GM18517 (cell line): Measurements from ENCODE around the gene KAT5.
"Not testable (repeated sequence)": the region's sequence is repeated elsewhere in the genome, so short reads cannot be mapped to it uniquely, and the experiment has no call there.

ENCODE experiments used
- ATAC-seq: cut with Tn5 transposase; IDR thresholded peaks from one replicate; pipeline ENCODE4 v1.9.1; 2021; ENCODE audit warnings: mild to moderate bottlenecking, moderate library complexity; ENCODE audit not compliant: unreplicated experiment

Gene KAT5

DNA sequence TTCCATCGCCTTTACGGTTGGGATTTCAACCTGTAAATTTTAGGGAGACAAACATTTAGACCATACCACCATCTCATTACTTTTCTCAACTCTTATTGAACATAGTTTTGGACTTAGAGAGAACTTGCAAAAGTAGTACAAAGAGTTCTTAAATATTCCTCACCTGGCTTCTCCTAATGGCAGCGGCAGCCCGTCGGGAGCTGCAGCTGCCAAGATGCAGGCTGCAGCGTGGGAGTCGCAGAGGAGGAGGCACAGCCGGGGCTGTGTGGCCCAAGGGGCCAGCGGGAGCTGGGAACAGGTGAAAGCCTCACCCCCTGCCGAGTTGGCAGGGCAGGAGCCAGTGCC is 31.6 kb downstream of the KAT5 start:
- ATAC-seq: no peak

DNA sequence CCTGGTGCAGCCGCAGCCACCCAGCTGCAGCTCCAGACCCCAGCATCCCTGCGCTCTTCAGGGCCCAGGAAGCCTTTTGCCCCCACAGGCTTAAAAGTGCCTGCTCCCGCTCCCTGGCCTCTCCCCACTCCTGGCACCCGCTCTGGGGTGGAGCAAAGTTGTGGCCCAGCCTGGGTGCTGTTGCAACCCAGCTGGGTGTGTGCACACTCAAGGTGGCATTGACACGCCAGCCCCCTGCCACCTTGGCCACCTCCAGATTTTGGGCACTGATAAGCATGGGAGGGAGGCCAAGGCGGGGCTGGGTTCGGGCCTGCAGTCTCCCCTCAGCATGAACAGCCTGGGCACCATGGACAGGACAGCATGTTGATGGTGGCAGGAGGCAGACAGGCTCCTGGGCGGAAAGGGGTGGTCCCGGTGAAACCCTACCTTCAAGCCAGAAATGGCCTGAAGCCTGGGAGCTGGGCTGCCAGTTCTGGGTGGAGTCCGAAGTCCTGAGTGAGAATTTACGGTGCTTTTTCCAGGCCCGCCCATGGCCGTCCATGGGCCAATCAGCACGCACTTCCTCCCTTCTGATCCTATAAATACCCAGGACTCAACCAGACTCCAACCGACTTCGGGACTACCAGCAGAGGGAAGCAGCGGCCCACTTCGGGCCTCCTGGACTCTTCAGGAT is 32.1 kb downstream of the KAT5 start:
- ATAC-seq: no peak

- ATAC-seq: no peak
These were observed 32.6 kb downstream of the KAT5 start for GRCh38 chr11:65744699-65745042.

DNA sequence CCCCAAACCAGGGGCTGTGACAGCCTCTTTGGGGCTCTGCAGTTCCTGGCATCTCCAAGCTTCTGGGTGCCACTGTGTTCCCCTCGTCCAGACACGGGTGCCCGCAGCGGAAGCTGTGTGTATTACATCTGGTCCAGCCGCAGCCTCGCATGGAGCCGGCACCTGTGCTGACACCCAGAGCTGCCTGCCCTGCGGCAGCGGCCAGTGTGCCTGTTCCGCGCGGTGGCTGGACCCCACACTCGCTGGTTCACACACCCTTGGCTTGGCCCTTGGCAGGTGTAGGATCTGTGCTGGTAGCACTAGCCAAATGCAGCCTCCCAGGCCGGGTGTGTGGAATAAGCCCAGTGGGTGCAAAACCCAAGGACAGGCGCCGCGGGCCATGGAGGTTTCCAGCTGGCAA is 33.0 kb downstream of the KAT5 start:
- ATAC-seq: no peak

DNA sequence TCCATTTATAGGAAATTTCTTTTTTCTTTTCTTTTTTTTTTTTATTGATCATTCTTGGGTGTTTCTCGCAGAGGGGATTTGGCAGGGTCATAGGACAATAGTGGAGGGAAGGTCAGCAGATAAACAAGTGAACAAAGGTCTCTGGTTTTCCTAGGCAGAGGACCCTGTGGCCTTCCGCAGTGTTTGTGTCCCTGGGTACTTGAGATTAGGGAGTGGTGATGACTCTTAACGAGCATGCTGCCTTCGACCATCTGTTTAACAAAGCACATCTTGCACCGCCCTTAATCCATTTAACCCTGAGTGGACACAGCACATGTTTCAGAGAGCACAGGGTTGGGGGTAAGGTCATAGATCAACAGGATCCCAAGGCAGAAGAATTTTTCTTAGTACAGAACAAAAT is 50.1 kb downstream of the KAT5 start:
- ATAC-seq: not testable (repeated sequence)

- ATAC-seq: not testable (repeated sequence)
These were observed 50.8 kb downstream of the KAT5 start for GRCh38 chr11:65762816-65763215.

DNA sequence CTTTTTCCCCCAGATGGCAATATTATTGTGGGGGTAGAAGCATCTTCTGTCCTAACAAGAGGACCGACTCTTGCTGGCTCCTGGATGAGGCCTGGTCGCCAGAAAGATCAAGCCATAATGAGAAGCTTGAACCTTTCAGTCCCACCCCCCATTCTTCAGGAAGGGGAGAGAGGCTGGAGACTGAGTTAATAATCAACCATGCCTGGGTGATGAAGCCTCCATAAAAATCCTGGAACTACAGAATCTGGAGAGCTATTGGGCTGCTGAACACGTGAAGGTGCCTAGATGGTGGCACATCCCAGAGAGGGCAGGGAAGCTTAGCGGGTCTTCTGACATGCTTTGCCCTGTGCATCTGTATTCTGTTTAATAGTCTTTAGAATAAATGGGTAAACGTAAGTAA is 52.4 kb downstream of the KAT5 start:
- no peak for ATAC-seq

GRCh38 chr11:65766535-65766934 is 54.5 kb downstream of the KAT5 start:
- no peak for ATAC-seq

- no peak for ATAC-seq
These were observed 55.4 kb downstream of the KAT5 start for GRCh38 chr11:65767406-65767805.

DNA sequence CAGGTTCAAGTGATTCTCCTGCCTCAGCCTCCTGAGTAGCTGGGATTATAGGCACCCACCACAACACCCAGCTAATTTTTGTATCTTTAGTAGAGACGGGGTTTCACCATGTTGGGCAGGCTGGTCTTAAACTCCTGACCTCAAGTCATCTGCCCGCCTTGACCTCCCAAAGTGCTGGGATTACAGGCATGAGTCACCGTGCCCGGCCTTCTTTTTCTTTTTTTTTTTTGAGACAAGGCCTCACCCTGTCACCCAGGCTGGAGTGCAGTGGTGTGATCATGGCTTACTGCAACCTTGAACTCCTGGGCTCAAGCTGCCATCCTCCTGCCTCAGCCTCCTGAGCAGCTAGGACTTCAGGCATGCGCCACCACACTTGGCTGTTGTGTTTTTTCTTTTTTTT is 55.8 kb downstream of the KAT5 start:
- ATAC-seq: not testable (repeated sequence)
